Duodenal mucosa (tissue), 2 donors: ENCODE measurements around the gene LRRC71.

Experiments
- H3K27ac ChIP-seq: one replicate; pipeline ENCODE4 v1.7.0; 2013; ENCODE audit warnings: low read depth, low read length
- H3K27me3 ChIP-seq, 2 donors: one replicate each; pipeline ENCODE4 v1.7.0; 2013; ENCODE audit warnings: low read length in 2 of 2, control low read depth in 1 of 2; ENCODE audit not compliant: insufficient read depth in 2 of 2, control insufficient read depth in 1 of 2
- H3K36me3 ChIP-seq, 2 donors: one replicate each; pipeline ENCODE4 v1.7.0; 2013; ENCODE audit warnings: low read length in 2 of 2, control low read depth in 1 of 2; ENCODE audit not compliant: insufficient read depth in 2 of 2, control insufficient read depth in 1 of 2
- H3K4me1 ChIP-seq, 2 donors: one replicate each; pipeline ENCODE4 v1.7.0; 2013; ENCODE audit warnings: low read length in 2 of 2, control low read depth in 1 of 2; ENCODE audit not compliant: insufficient read depth in 2 of 2, control insufficient read depth in 1 of 2
- H3K4me3 ChIP-seq, 2 donors: one replicate each; pipeline ENCODE4 v1.7.0; 2013; ENCODE audit warnings: low read length in 2 of 2, low read depth in 1 of 2
- H3K9ac ChIP-seq, 2 donors: one replicate each; pipeline ENCODE4 v1.7.0; 2013; ENCODE audit warnings: low read length in 2 of 2, low read depth in 1 of 2
- H3K9me3 ChIP-seq, 2 donors: one replicate each; pipeline ENCODE4 v1.7.0; 2013; ENCODE audit warnings: low read length in 2 of 2, control low read depth in 1 of 2; ENCODE audit not compliant: control insufficient read depth in 1 of 2

The LRRC71 gene

DNA sequence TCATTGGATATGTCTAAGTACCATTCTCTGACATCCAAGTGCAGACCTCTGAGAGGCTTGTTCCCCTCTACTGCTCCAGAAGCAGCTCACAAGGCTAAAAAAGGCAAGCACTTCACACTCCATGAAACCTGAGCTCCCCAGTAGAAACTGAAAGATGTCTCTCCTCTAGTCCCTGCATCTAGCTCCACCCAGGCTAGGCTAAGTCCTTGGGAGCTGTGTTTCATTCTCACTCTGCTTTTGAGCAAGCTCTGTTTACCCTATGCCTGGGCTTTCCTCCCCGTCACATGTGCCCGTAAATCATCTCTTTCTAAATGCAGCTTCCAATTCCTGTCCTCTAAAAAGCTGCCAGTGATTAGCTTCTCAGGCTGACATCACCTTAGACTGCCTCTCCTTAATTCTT lies 39.0 kb downstream of the LRRC71 start:
- H3K9ac ChIP-seq, result no peak overlapping the region
- H3K36me3 ChIP-seq, result peaks cover 37 to 85% of the 10 kb centered on the region in 2 donors
- no peaks in the 10 kb centered on the region for H3K4me1 ChIP-seq
- no peaks in the 10 kb centered on the region for H3K27me3 ChIP-seq
- no peak overlapping the region for H3K27ac ChIP-seq
- no peaks in the 10 kb centered on the region for H3K9me3 ChIP-seq
- H3K4me3 ChIP-seq, result no peak overlapping the region

DNA sequence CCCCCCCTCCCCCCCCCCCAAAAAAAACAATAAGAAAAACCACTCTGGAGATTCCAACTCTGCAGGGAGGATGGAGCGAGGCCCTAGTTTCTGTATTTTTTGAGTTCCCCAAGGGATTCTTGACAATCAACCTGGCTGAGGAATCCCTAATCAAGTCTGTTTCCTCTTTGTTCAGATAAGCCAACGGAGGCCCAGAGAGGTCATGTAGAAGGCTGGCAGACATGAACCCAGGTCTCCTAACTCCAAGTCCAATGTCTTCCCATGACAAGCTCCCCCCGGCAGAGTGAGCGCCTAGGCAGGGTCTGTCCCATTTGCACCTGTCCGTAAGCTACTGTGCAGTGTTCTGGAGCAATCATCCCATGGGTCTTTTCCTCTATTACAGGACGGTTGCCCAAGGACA lies 39.5 kb downstream of the LRRC71 start:
- Histone ChIP-seq H3K36me3 (peaks cover 37 to 83% of the 10 kb centered on the region in 2 donors), H3K4me3 (no peak overlapping the region)

DNA sequence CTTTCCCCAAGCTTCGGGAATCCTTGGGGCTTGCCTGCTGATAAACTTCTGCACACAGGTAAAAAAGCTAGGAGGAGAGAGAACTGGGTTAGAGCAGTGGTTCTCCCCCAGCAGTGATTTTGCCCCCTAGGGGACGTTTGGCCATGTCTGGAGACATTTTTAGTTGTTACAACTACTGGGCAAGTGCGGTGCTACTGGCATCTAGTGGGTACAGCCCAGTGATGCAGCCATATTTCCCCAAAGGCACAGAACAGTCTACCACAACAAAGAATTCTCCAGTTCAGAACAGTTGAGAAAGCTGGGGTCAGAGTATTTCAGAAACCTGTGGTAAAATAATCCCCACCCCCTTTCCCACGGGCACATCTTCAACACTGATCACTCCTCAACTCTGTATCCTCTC lies 41.3 kb downstream of the LRRC71 start:
- Histone ChIP-seq H3K27ac (no peak overlapping the region), H3K9me3 (no peaks in the 10 kb centered on the region), H3K4me3 (no peak overlapping the region), H3K36me3 (peaks cover 46 to 70% of the 10 kb centered on the region in 2 donors), H3K9ac (no peak overlapping the region), H3K27me3 (no peaks in the 10 kb centered on the region), H3K4me1 (no peaks in the 10 kb centered on the region)

More for the DNA sequence above, 39.5 kb downstream of the LRRC71 start:
- no peak overlapping the region for H3K27ac ChIP-seq
- H3K9ac ChIP-seq, result no peak overlapping the region
- no peaks in the 10 kb centered on the region for H3K9me3 ChIP-seq
- H3K27me3 ChIP-seq, result no peaks in the 10 kb centered on the region
- H3K4me1 ChIP-seq, result no peaks in the 10 kb centered on the region

DNA sequence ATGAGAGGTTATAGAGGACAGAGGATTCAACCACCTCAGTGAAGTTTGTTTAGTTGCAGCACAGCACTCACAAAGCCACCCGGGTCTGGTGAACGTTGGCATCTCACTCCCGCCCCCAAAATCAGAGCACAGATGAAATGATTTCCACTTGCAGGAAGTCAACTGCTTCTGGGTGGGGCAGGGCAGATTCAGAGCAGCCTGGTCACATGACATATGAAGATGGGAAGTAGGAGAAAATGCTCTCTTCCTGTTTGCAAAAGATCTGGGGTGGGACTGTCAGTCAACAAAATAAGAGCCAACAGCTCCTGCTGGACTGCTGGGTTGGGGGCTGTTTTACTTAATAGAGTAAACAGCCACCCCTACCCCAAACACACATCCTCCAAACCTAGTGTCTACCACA lies 43.2 kb downstream of the LRRC71 start:
- H3K27ac ChIP-seq, result no peak overlapping the region
- H3K9me3 ChIP-seq, result no peaks in the 10 kb centered on the region
- no peak overlapping the region for H3K4me3 ChIP-seq
- peaks cover 48 to 66% of the 10 kb centered on the region in 2 donors for H3K36me3 ChIP-seq
- H3K9ac ChIP-seq, result no peak overlapping the region
- no peaks in the 10 kb centered on the region for H3K27me3 ChIP-seq
- H3K4me1 ChIP-seq, result no peaks in the 10 kb centered on the region

DNA sequence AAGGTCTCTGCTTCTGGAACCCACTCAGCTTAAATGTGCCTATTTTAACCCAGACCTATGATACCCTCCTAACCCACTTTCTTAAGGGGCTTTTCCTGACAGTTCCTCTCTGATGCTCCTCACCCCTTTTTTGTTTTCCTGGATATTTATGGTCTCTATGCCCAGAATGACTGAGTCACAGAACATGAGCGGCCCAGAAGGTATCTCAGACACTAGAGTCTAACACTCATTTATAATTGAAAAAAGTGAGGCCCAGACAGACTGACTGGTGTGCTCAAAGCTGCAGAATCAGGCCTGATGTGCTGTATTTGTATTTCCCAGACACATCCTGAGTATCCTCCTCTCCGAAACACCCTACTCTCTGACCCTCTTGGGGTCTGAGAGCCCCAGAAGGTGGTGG lies 44.0 kb downstream of the LRRC71 start:
- no peaks in the 10 kb centered on the region for H3K9me3 ChIP-seq
- H3K36me3 ChIP-seq, result peaks cover 42 to 65% of the 10 kb centered on the region in 2 donors
- H3K9ac ChIP-seq, result no peak overlapping the region
- H3K27ac ChIP-seq, result no peak overlapping the region
- no peak overlapping the region for H3K4me3 ChIP-seq
- no peaks in the 10 kb centered on the region for H3K27me3 ChIP-seq
- H3K4me1 ChIP-seq, result no peaks in the 10 kb centered on the region

DNA sequence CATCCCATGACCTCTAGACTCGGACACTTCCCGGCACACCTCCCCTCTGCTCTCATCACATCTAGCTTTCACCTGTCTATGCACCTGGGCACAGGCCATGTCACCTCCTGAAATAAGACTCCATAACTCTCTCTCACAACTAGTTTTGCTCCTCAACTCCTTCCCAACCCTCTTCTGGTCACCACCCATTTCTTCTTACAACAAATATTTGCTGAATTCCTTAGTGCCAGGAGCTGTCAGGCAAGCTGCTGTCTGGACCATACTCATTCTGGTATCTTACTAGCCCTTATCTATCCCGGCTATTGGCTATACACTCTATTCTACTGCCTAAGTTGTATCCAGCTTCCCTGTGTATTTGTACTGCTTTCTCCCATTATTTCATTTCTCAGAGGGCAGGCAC lies 49.1 kb downstream of the LRRC71 start:
- peaks cover 32 to 56% of the 10 kb centered on the region in 2 donors for H3K36me3 ChIP-seq

DNA sequence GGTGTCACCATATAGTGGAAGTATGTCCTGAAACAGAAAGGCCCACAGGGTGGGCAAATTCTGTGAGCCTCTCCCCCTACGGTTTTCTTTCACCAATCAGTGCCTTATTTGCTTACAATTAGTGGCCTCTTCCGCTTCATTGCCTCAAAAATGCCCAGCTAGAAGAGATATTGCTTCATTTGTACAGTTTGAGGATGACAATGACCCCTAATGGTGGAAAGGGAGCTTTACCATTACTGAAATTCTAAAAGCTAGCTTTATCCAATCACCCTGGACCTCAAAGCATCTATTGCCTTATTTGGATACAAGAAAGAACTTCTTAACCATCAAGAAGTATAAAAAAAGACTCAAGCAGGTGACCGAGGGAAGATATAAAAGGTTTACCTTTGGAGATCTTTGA lies 49.6 kb downstream of the LRRC71 start:
- H3K4me3 ChIP-seq, result no peak overlapping the region
- no peaks in the 10 kb centered on the region for H3K4me1 ChIP-seq
- no peak overlapping the region for H3K9ac ChIP-seq
- H3K9me3 ChIP-seq, result no peaks in the 10 kb centered on the region
- H3K27me3 ChIP-seq, result no peaks in the 10 kb centered on the region
- H3K27ac ChIP-seq, result no peak overlapping the region
- H3K36me3 ChIP-seq, result peaks cover 34 to 56% of the 10 kb centered on the region in 2 donors

More for the DNA sequence above, 49.1 kb downstream of the LRRC71 start:
- Histone ChIP-seq H3K27ac (no peak overlapping the region), H3K27me3 (no peaks in the 10 kb centered on the region), H3K9ac (no peak overlapping the region), H3K9me3 (no peaks in the 10 kb centered on the region), H3K4me1 (no peaks in the 10 kb centered on the region), H3K4me3 (no peak overlapping the region)

DNA sequence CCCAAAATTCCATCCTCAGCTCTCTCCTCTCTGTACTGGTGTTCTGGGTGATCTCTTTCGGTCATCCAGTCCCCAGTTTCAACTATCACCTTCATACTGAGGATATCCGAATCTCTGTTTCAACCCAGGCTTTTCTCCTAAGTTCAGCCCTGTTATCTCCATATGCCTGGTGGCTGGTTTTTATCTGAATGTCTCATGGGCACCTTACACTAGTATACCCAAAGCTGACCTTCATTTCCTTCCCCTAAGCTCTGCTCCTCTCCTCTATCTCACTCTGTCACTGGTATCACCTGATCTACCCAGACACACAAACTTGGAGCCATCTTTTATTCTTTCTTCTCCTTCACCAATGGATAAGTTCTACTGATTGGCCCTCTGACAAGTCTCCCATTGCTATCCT lies 53.0 kb downstream of the LRRC71 start:
- H3K9ac ChIP-seq, result no peak overlapping the region
- no peaks in the 10 kb centered on the region for H3K4me1 ChIP-seq
- H3K27me3 ChIP-seq, result no peaks in the 10 kb centered on the region
- no peaks in the 10 kb centered on the region for H3K9me3 ChIP-seq
- peaks cover 36 to 63% of the 10 kb centered on the region in 2 donors for H3K36me3 ChIP-seq
- H3K4me3 ChIP-seq, result no peak overlapping the region
- no peak overlapping the region for H3K27ac ChIP-seq

DNA sequence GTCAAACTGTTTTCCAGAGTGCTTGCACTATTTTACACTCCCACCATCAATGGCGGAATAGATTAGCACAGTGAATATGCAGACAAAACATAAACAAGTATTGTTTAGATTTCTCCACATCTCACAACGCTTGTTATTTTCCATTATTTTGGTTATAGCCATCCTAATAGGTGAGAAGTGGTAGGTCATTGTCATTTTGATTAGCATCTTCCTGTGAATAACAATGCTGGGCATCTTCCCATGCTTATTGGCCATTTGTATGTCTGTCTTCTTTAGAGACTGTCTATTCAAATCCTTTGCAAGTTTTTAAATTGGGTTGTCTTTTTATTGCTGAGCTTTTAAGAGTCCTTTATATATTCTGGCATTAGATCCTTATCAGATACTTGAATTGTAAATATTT lies 54.7 kb downstream of the LRRC71 start:
- Histone ChIP-seq H3K4me3 (no peak overlapping the region), H3K9ac (no peak overlapping the region), H3K36me3 (peaks cover 41 to 69% of the 10 kb centered on the region in 2 donors), H3K27ac (no peak overlapping the region), H3K27me3 (no peaks in the 10 kb centered on the region), H3K9me3 (no peaks in the 10 kb centered on the region), H3K4me1 (no peaks in the 10 kb centered on the region)

DNA sequence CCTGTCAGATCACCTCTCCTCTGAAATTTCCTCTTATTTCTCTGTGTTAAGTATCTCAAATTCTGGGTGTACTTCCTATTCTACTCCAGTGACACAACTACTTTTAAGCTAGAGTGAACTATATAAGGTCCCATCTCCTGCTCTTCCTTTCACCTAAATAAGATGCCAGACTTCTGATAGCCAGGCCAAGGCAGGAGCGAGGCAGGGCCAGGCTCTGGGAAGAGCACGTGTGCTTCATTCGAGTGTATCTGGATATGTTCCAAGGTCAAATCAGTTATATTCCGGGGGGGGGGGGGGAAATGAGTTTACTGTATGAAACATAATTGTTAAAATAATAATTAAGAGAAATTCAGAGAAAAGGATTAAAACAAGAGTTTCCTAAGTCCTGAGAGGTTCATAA lies 60.1 kb downstream of the LRRC71 start:
- Histone ChIP-seq H3K9me3 (no peaks in the 10 kb centered on the region), H3K4me3 (no peak overlapping the region), H3K4me1 (no peaks in the 10 kb centered on the region), H3K9ac (no peak overlapping the region), H3K27me3 (no peaks in the 10 kb centered on the region), H3K27ac (no peak overlapping the region), H3K36me3 (peaks cover 35 to 75% of the 10 kb centered on the region in 2 donors)
